ENCODE results near the gene PURB. TPM values are rescaled to one million over a fixed set of nuclear protein-coding genes. Genes with fewer than 3 reads are reported as not detected.

Gene PURB
- total RNA-seq, 1 donor: 27.3 TPM

DNA sequence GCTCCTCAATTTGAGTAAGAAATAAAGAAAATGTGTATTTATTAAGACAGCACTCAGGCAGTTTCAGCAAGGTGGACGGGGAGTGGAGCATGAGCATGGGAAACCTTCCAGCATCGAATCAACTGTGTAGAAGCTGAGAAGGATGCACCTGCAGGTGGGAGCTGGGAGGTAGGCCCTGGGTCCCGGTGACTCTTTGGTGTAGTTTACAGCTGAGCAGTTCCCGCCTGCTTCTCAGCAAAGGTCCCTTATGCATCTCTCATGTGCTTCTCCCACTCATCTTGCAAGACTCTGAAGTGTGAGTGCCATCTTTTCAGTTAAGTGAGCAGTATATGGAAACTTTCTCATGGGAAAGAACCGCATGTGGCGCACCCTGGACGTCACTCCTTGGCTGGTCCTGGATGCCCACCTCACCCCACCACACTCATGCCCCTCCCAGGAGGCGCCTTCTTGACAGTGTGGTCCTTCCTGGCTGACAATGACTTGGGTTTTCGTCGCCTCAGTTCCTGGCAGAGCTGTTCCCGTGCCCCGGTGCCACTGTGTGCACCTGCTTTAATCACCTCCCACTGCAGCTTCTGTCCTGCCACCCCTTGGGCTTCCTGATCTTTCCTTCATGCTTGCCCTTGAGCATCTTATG lies 19.8 kb upstream of the PURB start:
- Histone ChIP-seq H3K9me3 (ENCODE audit: low read depth, low read length) (no peaks in the 10 kb centered on the region), H3K4me1 (ENCODE audit: insufficient read depth, low read length) (no peaks in the 10 kb centered on the region), H3K27me3 (ENCODE audit: insufficient read depth, low read length) (no peaks in the 10 kb centered on the region), H3K4me3 (ENCODE audit: low read length) (no peak overlapping the region)

GRCh38 chr7:44899443-44899842 lies 14.1 kb upstream of the PURB start:
- H3K27me3 ChIP-seq (ENCODE audit: insufficient read depth, low read length): no peaks in the 10 kb centered on the region

DNA sequence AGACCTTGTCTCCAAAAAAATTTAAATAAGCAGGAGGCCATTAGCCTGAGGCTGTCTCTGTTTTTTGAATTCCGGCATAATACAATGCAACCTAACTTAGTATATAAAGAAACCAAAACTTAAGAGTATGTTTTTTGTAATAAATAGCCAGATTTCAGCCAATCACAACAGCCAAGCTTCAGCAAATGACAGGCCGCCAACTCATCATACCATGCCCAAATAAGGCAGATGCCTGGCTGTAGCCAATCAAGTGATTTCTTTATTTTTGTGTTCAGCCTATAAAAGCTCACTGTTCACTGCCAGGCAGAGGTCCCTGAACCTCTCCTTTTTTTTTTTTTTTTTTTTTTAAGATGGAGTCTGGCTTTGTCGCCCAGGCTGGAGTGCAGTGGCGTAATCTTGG lies 12.7 kb upstream of the PURB start:
- Histone ChIP-seq H3K27me3 (ENCODE audit: insufficient read depth, low read length) (no peaks in the 10 kb centered on the region), H3K9me3 (ENCODE audit: low read depth, low read length) (no peaks in the 10 kb centered on the region), H3K4me3 (ENCODE audit: low read length) (no peak overlapping the region), H3K4me1 (ENCODE audit: insufficient read depth, low read length) (no peaks in the 10 kb centered on the region)

More at GRCh38 chr7:44899443-44899842, 14.1 kb upstream of the PURB start:
- no peak overlapping the region for H3K4me3 ChIP-seq (ENCODE audit: low read length)
- H3K9me3 ChIP-seq (ENCODE audit: low read depth, low read length): no peaks in the 10 kb centered on the region
- no peaks in the 10 kb centered on the region for H3K4me1 ChIP-seq (ENCODE audit: insufficient read depth, low read length)

GRCh38 chr7:44897309-44897708 lies 12.0 kb upstream of the PURB start:
- Histone ChIP-seq H3K9me3 (ENCODE audit: low read depth, low read length) (no peaks in the 10 kb centered on the region), H3K4me1 (ENCODE audit: insufficient read depth, low read length) (no peaks in the 10 kb centered on the region)

GRCh38 chr7:44894888-44895580 lies 9.7 kb upstream of the PURB start:
- Histone ChIP-seq H3K9me3 (ENCODE audit: low read depth, low read length) (no peaks in the 10 kb centered on the region), H3K27me3 (ENCODE audit: insufficient read depth, low read length) (no peaks in the 10 kb centered on the region), H3K4me3 (ENCODE audit: low read length) (no peak overlapping the region), H3K4me1 (ENCODE audit: insufficient read depth, low read length) (peaks cover 14% of the 10 kb centered on the region)

More at GRCh38 chr7:44897309-44897708, 12.0 kb upstream of the PURB start:
- no peak overlapping the region for H3K4me3 ChIP-seq (ENCODE audit: low read length)
- no peaks in the 10 kb centered on the region for H3K27me3 ChIP-seq (ENCODE audit: insufficient read depth, low read length)

- H3K4me3 ChIP-seq (ENCODE audit: low read length): no peak overlapping the region
- no peaks in the 10 kb centered on the region for H3K9me3 ChIP-seq (ENCODE audit: low read depth, low read length)
- peaks cover 14% of the 10 kb centered on the region for H3K4me1 ChIP-seq (ENCODE audit: insufficient read depth, low read length)
- no peaks in the 10 kb centered on the region for H3K27me3 ChIP-seq (ENCODE audit: insufficient read depth, low read length)
Measured at GRCh38 chr7:44893710-44894234, 8.4 kb upstream of the PURB start.

DNA sequence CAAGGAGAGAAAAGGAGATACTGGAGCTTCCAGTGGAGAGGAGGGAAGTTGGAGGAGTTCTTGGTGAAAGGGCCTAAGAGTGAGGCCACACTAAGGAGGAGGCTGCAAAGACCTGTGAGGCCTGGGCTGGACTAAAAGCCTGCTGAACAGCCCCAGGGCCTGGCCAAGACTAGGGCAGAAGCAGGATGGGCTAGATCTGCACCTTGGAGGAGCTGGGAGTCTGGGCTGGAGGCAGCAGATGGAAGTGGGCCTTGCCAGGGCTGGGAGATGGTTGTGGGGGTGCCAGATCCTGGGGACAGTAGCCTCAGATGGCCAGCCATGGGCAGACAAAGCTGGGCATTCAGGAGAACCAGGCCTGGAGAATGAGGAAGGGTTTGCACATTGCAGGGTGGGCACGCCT lies 6.5 kb upstream of the PURB start:
- no peaks in the 10 kb centered on the region for H3K27me3 ChIP-seq (ENCODE audit: insufficient read depth, low read length)
- H3K4me3 ChIP-seq (ENCODE audit: low read length): no peak overlapping the region
- peaks cover 24% of the 10 kb centered on the region for H3K4me1 ChIP-seq (ENCODE audit: insufficient read depth, low read length)
- no peaks in the 10 kb centered on the region for H3K9me3 ChIP-seq (ENCODE audit: low read depth, low read length)

DNA sequence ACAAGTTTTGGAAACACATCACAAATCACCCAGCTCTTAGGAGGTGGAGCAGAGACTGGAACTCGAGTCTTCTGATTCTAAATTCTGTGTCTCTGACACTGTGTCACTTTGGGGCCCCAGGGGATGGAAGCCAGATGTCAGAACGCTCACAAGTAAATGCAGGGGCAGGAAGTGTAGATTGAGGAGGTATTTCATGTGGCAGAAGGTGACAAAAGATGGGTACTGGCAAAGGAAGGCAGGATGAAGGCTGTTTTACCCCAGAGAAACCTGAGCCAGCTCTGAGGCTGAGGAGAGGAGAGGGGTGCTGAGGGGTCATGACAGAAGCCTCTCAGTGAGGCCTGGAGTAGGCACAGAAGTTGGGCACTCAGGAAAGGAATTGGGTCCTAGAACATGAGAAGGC lies 6.0 kb upstream of the PURB start:
- Histone ChIP-seq H3K27me3 (ENCODE audit: insufficient read depth, low read length) (no peaks in the 10 kb centered on the region), H3K9me3 (ENCODE audit: low read depth, low read length) (no peaks in the 10 kb centered on the region), H3K4me1 (ENCODE audit: insufficient read depth, low read length) (peaks cover 28% of the 10 kb centered on the region), H3K4me3 (ENCODE audit: low read length) (no peak overlapping the region)

- H3K27me3 ChIP-seq (ENCODE audit: insufficient read depth, low read length): no peaks in the 10 kb centered on the region
- H3K4me3 ChIP-seq (ENCODE audit: low read length): no peak overlapping the region
- peaks cover 41% of the 10 kb centered on the region for H3K4me1 ChIP-seq (ENCODE audit: insufficient read depth, low read length)
- H3K9me3 ChIP-seq (ENCODE audit: low read depth, low read length): no peaks in the 10 kb centered on the region
Measured at GRCh38 chr7:44889086-44889781, 3.9 kb upstream of the PURB start.

- Histone ChIP-seq H3K4me3 (ENCODE audit: low read length) (no peak overlapping the region), H3K9me3 (ENCODE audit: low read depth, low read length) (no peaks in the 10 kb centered on the region), H3K27me3 (ENCODE audit: insufficient read depth, low read length) (no peaks in the 10 kb centered on the region), H3K4me1 (ENCODE audit: insufficient read depth, low read length) (peaks cover 60% of the 10 kb centered on the region)
Measured at GRCh38 chr7:44887293-44887692, 2.0 kb upstream of the PURB start.

- Histone ChIP-seq H3K4me1 (ENCODE audit: insufficient read depth, low read length) (peaks cover 69% of the 10 kb centered on the region), H3K9me3 (ENCODE audit: low read depth, low read length) (no peaks in the 10 kb centered on the region), H3K4me3 (ENCODE audit: low read length) (peak overlapping the region; percentile 81), H3K27me3 (ENCODE audit: insufficient read depth, low read length) (no peaks in the 10 kb centered on the region)
Measured at GRCh38 chr7:44884621-44885393, 523 bp downstream of the PURB start.

DNA sequence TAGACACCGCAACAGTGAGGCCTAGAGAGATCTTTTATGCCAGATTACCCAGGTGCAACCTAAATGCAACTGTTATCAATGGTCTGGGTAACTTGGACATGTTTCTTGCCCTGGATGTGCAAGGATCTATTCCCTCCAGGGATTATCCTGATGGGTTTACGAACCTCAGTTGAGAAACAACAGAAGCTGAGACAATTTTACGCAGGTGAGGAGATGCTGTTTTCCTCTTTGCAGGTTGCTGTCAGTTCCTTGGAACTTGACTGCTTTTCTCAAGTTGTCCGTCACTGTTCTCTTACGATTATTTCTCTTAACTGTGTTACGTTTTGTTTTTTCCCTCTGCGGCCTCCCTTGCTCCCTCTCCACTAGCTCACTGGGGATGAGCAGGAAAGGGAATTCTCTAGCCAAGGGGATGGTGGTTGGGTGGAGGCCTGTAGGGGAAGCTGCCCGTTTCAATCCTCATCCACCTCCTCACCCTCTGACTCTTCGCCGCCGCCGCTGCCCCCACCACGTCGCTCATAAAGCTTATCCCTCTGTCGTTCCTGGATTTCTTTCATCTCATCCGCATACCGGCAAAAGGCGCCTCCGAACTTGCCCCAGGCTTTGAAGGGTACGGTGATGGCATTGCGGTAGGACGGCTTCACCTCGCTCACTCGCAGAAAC lies 1.2 kb downstream of the PURB start:
- H3K9me3 ChIP-seq (ENCODE audit: low read depth, low read length): no peaks in the 10 kb centered on the region
- no peaks in the 10 kb centered on the region for H3K27me3 ChIP-seq (ENCODE audit: insufficient read depth, low read length)
- H3K4me3 ChIP-seq (ENCODE audit: low read length): peak overlapping the region; percentile 81
- peaks cover 69% of the 10 kb centered on the region for H3K4me1 ChIP-seq (ENCODE audit: insufficient read depth, low read length)

GRCh38 chr7:44882899-44883298 lies 2.4 kb downstream of the PURB start:
- H3K9me3 ChIP-seq (ENCODE audit: low read depth, low read length): no peaks in the 10 kb centered on the region
- H3K4me3 ChIP-seq (ENCODE audit: low read length): no peak overlapping the region
- H3K4me1 ChIP-seq (ENCODE audit: insufficient read depth, low read length): peaks cover 68% of the 10 kb centered on the region
- H3K27me3 ChIP-seq (ENCODE audit: insufficient read depth, low read length): no peaks in the 10 kb centered on the region

- Histone ChIP-seq H3K27me3 (ENCODE audit: insufficient read depth, low read length) (no peaks in the 10 kb centered on the region), H3K4me3 (ENCODE audit: low read length) (no peak overlapping the region), H3K9me3 (ENCODE audit: low read depth, low read length) (no peaks in the 10 kb centered on the region), H3K4me1 (ENCODE audit: insufficient read depth, low read length) (peaks cover 58% of the 10 kb centered on the region)
Measured at GRCh38 chr7:44881610-44882009, 3.7 kb downstream of the PURB start.
